Forelimb muscle (tissue), 1 donor: ENCODE data around the gene SDC1. TPM values are rescaled to one million over a fixed set of nuclear protein-coding genes. Genes with fewer than 3 reads are reported as not detected.
"Not testable (repeated sequence)": the region's sequence is repeated elsewhere in the genome, so short reads cannot be mapped to it uniquely, and the experiment has no call there.

Source experiments
- DNase-seq: peaks from one replicate; pipeline ENCODE4 v3.0.0-alpha.2; 2013; ENCODE audit warnings: low read depth
- polyA plus RNA-seq: library from polyadenylated mRNA; unstranded; fragments of 120-200 nt; gene quantifications from one replicate; pipeline ENCODE4 v1.2.1, GENCODE V29; 2013; ENCODE audit not compliant: insufficient read length

Gene SDC1
- polyA plus RNA-seq, result 6.0 TPM

GRCh38 chr2:20224716-20225293 is at the start of gene SDC1:
SDC1 (minus strand) TSS chr2:20225130; CDS start chr2:20224867, 263 bp downstream.
- DNase-seq, result no peak

DNA sequence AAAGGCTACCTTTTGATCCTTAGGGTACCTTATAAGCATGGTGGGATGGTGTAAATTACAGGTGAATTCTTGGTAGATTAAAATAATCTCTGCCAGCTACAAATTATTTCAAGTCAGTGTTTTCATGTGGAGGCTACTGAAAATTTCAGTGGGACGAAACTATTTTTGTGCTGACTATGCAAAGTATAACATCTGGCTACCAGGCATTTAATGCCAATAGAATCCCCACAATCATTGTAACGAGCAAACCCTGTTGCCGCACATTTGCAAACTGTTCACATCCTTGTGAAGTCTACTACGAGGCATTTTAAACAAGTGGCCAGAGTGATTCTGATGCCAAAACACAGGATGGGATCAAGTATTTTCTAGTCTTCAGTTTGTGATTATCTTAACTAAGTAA is 48.1 kb upstream of the SDC1 start:
- no peak for DNase-seq

DNA sequence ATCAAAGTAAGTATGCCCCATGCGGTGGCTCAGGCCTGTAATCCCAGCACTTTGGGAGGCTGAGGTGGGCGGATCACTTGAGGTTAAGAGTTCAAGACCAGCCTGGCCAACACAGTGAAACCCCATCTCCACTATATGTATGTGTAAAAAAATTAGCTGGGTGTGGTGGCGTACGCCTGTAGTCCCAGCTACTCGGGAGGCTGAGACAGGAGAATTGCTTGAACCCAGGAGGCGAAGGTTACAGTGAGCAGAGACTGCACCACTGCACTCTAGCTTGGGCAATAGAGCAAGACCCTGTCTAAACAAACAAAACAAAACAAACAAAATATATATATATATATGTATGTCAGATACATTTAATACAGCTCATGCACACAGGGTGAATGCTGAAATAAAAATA is 43.4 kb upstream of the SDC1 start:
- not testable (repeated sequence) for DNase-seq

- DNase-seq, result no peak
These were observed 42.6 kb upstream of the SDC1 start for GRCh38 chr2:20267529-20267928.

GRCh38 chr2:20264629-20265028 is 39.7 kb upstream of the SDC1 start:
- no peak for DNase-seq

DNA sequence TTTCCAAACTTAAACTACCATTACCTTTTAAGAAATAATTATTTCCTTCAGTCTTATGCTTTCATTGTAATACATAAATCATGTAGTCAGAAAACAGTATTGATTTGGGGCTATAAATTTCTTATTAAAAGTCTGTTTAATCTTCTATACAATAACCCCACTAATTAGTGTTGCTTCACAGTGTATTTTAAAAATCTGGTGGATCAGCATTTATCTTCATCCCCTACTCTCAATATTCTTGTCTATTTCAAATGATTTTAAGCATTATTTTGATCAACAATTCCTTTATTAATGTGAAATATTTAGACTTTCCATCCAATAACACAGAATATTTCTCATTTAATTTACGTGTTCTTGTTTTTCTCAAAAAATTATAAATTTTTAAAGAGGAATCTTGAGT is 32.5 kb upstream of the SDC1 start:
- no peak for DNase-seq

DNA sequence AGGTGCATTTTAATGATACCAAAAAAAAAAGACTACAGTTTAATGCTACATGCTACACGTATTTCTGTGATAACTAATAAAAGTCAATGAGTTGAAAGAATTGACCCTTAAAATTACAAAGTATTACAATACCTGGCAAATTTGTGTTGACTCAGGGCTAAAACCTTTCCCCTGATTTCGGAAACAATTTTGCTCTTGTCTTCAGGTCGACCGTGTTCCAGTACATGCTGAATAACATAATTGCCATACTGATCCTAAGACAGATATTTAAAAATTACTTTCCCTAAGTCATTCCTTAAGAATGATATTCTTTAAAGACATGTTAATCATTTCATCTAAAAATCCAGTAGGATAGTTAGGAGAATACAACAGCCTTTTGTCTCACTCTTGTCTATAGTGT is 29.8 kb upstream of the SDC1 start:
- no peak for DNase-seq

- no peak for DNase-seq
These were observed 25.5 kb upstream of the SDC1 start for GRCh38 chr2:20250436-20250835.

DNA sequence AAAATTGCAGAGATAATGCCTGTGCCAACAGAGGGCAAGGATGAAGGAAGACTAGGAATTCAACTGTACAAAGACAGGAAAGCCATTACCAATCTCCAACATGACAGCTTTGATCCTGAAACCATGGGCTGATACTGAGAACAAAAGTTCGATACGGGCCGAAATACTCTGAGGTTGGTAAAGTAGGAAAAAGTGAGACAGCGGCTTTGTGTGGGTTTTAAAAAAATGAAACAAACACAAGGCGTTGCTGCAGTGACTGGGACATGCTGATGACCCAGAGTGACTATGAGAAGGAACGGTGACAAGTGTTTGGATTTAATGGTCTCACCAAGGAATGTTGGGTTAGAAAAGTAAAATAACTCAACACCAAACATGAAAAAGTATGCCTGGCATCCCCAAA is 24.2 kb upstream of the SDC1 start:
- no peak for DNase-seq

DNA sequence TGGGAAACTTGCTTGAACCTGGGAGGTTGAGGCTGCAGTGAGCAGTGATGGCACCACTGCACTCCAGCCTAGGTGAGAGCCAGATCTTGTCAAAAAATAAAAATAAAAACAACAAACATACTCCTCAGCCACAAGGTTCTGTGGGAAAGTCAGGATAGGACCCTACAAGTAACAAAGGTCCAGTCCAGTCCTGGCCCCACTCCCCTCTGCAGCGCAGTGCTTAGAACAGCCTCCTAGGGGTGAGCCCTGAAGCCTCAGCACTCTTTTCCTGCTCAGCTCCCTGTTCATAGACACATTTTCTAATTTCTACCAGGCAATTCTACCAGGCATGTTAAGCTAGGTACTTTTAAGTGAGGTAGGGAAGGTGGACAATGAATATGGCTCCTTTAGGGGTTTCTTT is 22.2 kb upstream of the SDC1 start:
- no peak for DNase-seq

DNA sequence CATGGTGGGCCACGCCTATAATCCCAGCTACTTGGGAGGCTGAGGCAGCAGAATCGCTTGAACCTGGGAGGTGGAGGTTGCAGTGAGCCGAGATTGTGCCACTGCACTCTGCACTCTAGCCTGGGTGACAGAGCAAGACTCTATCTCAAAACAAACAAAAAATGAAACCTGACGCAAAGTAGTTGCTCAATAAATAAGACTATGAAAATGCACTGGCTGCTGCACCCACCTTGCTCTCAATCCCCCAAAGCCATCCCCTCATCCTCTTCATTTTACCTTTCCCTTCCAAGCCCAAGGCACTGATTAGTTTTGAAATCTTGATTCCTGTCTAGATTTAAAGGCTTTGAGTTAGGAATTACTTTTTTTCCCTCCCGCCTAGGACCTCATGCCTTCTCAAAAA is 18.7 kb upstream of the SDC1 start:
- not testable (repeated sequence) for DNase-seq

DNA sequence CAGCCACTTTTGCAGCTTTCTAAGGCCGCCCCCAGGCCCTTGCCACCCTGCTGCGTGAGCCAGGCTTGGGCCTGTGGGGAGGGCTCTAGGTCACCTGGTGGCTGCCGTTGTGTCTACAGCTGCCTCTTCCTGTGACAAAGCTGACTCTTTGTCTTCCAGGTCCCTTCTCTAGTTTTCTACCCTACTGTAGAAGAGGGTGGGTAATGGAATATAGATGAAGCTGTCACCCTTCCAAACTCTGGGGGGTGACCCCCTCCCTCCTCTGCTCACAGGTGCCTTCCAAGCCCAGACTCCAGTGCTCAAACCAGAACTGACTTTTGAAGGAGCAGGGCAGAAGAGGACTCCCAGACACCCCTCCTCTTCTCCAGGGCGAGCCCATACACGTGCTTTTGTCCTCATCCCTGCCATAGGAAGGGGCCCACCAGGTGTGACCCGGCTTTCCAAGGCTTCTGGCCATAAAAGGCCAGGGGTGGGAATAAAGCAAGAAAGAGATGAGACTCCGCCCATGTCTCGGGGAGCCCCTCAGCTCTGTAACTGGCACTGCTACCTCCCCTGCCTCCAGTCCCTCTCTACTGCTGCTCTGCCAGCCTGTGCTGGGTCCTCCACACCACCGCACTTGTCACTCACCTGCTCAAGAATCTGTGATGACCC is 17.9 kb upstream of the SDC1 start:
- DNase-seq, result no peak

DNA sequence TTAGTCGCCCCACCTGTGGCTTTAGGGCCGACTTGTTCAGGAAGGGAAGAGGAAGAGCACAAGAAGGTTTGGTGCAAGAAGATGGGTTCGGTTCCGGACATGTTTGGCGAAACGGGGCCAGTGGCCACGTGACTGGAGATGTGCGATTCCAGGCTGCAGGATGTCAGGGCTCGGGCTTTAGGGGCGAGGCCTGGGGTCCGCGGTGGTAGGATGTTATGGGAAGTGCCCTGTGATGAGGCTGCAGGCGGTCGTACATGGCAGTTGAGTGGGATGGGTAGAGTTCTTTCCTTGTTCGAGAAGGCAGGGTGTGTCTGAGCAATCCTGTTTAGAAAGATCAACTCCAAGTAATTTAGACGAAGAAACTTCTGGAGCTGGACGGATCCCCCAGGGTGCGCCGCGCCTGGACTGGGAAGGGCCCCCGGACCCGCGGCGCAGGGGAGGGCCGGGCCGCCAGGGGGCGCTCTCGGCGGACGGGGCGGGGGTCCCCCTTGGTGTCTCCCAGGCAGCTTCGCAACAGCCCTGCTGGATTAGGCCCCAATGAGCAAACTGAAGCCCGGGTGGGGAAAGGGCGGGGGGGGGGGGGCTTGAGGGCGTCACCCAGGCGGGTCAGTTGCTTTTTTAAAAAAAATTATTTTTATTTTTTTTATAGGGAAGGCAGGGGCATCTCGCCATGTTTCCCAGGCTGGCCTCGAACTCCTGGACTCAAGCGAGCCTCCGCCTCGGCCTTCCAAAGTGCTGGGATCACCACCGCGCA is 17.2 kb upstream of the SDC1 start:
- no peak for DNase-seq

DNA sequence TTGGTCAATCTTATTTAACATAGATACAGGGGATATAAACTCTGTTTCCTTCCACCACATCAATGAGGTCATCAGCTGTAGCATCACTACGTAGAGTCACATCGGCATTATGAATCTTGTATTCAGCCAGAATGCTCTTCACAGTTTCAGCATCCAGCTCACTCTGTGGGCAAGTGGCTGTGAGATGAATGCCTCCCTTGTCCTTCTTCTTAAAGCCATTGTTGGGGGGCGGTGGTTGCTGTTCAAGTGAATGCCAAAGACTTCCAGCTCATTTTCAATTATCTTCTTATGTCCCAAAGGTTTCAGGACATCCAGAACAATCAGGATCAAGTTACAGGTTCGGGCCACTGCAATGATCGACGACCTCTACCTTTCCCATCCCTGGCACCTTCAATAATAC is 15.4 kb upstream of the SDC1 start:
- DNase-seq, result not testable (repeated sequence)

DNA sequence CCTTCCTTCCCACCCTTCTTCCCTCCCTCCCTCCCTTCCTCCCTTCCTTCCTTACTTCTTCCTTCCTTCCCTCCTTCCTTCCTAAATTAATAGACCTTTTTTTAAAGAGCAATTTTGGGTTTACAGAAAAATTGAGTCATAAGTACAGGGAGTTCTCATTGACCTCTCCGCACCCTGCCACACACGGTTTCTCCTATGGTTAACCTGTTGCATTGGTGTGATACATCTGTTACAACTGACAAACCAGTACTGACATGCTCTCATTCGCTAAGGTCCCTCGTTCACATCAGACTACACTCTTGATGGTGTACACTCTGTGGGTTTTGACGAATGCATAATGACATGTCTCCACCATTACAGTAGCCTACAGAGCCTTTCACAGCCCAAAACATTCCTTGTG is 11.6 kb upstream of the SDC1 start:
- no peak for DNase-seq

DNA sequence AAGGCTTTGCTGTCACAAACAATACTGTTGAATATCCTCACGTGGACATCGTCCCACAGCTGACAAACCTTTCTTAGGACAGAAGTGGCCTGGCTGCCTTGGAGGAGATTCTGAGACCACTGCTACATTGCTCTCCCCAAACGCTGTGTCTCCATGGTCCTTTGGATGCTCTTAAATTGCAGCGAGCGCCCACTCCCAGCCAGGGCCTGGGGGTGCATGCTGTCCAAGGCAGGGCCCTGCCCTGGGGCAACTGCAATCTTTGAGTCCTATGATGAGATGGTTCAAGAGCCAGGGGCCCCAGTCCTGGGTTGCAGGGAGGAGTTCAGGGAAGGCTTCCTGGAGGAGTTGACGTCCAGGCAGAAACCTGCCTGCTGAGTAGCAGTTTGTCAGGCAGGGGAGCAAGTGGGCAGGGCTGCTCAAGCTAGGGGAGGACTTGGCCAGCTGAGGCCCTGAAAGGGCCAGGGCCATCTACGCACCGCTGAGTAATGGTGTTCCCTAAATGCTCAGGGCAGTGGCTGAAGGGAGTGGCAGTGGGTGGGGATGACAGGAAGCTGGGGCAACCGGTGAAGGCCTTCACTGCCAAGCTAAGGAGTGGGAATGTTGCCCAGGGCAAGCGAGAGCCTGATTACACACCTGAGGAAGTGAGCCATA is 10.8 kb upstream of the SDC1 start:
- DNase-seq, result no peak

GRCh38 chr2:20234597-20234996 is 9.7 kb upstream of the SDC1 start:
- not testable (repeated sequence) for DNase-seq

DNA sequence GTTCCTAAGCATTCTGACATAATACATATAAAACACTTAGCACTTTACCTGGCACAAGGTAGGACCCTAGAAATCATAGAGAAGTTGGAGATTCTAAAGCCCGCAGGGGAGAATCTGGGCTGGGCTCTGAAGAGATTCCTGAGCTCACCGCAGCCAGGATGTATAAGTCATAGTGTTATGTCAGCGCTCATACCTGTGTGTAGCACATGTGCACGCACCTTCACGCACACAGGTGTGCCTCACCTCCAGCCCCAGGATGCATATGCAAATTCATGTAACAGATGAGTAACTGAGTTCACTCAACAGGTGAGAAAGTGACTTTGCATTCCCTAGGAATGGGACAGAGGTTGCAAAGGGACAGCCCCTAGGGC is 7.9 kb upstream of the SDC1 start:
- DNase-seq, result no peak

- no peak for DNase-seq
These were observed 6.7 kb upstream of the SDC1 start for GRCh38 chr2:20231598-20232026.

GRCh38 chr2:20231159-20231558 is 6.2 kb upstream of the SDC1 start:
- no peak for DNase-seq

DNA sequence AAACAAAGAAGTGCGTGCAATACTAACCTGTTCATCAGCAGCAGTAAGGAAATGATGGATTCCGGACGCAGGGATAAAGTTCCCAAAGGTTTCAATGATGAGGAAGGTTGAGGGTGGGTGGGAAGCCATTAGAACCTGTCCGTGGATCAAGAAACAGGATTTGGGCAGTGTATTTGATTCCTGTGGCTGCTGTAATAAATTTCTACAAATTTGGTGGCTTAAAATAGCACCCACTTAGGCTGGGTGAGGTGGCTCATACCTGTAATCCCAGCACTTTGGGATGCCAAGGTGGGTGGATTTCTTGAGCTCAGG is 5.1 kb upstream of the SDC1 start:
- DNase-seq, result no peak

DNA sequence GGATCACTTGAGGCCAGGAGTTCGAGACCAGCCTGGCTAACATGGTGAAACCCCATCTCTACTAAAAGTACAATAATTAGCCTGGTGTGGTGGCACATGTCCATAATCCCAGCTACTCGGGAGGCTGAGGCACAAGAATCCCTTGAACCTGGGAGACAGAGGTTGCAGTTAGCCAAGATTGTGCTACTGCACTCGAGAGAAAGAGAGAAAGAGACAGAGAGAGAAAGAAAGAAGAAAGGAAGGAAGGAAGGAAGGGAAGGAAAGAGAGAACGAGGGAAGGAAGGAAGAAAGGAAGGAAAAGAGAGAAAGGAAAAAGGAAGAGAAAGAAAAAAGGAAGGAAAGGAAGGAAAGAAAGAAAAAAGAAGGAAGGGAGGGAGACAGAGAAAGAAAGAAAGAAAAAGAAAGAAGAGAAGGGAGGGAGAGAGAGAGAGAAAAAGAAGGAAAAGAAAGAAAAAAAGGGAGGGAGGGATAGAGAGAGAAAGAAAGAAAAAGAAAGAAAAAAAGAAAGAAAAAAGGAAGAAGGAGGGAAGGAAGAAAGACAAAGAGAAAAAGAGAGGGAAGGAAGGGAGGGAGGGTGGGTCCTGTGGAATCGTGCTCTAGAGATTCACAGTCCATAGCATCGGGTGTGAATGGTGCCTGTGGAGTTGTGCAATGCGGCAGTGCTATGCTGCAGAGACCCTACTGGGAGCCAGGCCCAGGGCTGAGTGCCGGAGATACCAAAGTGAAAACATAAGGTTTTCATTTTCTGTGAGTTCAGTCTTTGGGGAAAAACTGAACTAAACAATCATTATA is 4.6 kb upstream of the SDC1 start:
- DNase-seq, result no peak
